ENCODE data around the gene IQGAP1. TPM values are rescaled to one million over a fixed set of nuclear protein-coding genes. Genes with fewer than 3 reads are reported as not detected.

Gene IQGAP1
- total RNA-seq, 1 donor from 2014 or later: 227 TPM

DNA sequence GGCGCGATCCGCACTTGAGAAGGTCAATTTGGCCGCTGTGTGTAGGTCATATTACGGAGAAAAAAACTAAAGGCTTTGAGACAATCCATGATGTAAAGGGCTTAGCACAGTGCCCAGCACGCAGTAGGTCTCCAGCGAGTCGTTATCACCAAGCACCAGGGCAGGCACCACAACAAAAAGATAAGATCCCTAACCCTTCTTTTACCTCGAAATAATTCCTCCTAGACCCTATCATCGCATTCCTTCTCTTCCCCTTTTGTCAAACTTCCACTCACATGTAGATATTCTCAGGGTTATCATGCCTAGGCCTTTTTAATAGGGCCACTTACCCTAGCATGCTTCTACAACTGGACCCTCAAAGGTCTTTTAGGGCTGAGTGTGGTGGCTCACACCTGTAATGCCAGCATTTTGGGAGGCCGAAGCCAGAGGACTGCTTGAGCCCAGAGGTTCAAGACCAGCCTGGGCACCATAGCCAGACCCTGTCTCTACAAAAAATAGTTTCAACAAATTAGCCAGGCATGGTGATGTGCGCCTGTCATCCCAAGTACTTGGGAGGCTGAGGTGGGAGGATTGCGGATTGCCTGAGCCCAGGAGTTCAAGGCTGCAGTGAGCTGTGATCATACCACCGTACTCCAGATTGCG, 22.5 kb upstream of the IQGAP1 start:
- POLR2A ChIA-PET: no interaction called here

GRCh38 chr15:90367576-90367975, 20.5 kb upstream of the IQGAP1 start:
- no peak for TF ChIP-seq CTCF (IDR thresholded peaks at IDR 0.05)
- Mint-ChIP-seq H3K4me3 (no peak overlapping the region), H3K4me1 (peaks cover 10% of the 10 kb centered on the region), H3K9me3 (no peaks in the 10 kb centered on the region), H3K27me3 (no peaks in the 10 kb centered on the region), H3K27ac (no peak overlapping the region), H3K36me3 (ENCODE audit: low read depth) (no peaks in the 10 kb centered on the region)
- intact Hi-C loops (cut with micrococcal nuclease): no loop called here
- DNase-seq (no peak), ATAC-seq (ENCODE audit: low read depth) (no peak)
- ChIA-PET CTCF (interaction anchor here (1.0 kb wide), 1 partner anchor 115 kb away, joined by 3 read pairs; no protein-coding TSS in a partner anchor), POLR2A (interaction anchor here (0.6 kb wide), 1 partner anchor 633 kb away, joined by 4 read pairs; no protein-coding TSS in a partner anchor)

More for the DNA sequence above, 22.5 kb upstream of the IQGAP1 start:
- no peaks in the 10 kb centered on the region for H3K9me3 Mint-ChIP-seq
- no peak overlapping the region for H3K27ac Mint-ChIP-seq
- H3K36me3 Mint-ChIP-seq (ENCODE audit: low read depth): no peaks in the 10 kb centered on the region
- no peak overlapping the region for H3K4me3 Mint-ChIP-seq
- no peaks in the 10 kb centered on the region for H3K27me3 Mint-ChIP-seq
- no peak for TF ChIP-seq CTCF (IDR thresholded peaks at IDR 0.05)
- no peak for ATAC-seq (ENCODE audit: low read depth)
- CTCF ChIA-PET: interaction anchor here (5.7 kb wide), 1 partner anchor 117 kb away, joined by 42 read pairs; no protein-coding TSS in a partner anchor
- intact Hi-C loops (cut with micrococcal nuclease): no loop called here
- peaks cover 15% of the 10 kb centered on the region for H3K4me1 Mint-ChIP-seq
- no peak for DNase-seq

DNA sequence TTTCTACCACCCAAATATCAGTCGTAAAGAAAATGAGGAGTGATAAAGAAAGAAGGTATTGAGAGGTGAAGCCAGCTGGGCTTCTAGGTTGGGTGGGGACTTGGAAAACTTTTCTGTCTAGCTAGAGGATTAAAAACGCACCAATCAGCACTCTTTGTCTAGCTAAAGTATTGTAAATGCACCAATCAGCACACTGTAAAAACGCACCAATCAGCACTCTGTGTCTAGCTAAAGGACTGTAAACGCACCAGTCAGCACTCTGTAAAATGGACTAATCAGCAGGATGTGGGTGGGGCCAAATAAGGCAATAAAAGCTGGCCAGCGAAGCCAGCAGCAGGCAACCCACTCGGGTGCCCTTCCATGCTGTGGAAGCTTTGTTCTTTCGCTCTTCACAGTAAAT, 13.0 kb upstream of the IQGAP1 start:
- ChIA-PET POLR2A (interaction anchor here (0.6 to 1.7 kb wide), 3 partner anchors 11 to 62 kb away, joined by 3 to 11 read pairs (median 4); partner anchors contain the start of gene IQGAP1), CTCF (interaction anchor here (0.8 kb wide), 1 partner anchor 55 kb away, joined by 4 read pairs; no protein-coding TSS in a partner anchor)
- TF ChIP-seq CTCF (IDR thresholded peaks at IDR 0.05): no peak
- Mint-ChIP-seq H3K27ac (no peak overlapping the region), H3K27me3 (no peaks in the 10 kb centered on the region), H3K36me3 (ENCODE audit: low read depth) (peaks cover 4% of the 10 kb centered on the region), H3K4me3 (no peak overlapping the region), H3K9me3 (peaks cover 11% of the 10 kb centered on the region), H3K4me1 (peaks cover 24% of the 10 kb centered on the region)
- intact Hi-C loops (cut with micrococcal nuclease): no loop called here
- no peak for ATAC-seq (ENCODE audit: low read depth)
- DNase-seq: no peak

DNA sequence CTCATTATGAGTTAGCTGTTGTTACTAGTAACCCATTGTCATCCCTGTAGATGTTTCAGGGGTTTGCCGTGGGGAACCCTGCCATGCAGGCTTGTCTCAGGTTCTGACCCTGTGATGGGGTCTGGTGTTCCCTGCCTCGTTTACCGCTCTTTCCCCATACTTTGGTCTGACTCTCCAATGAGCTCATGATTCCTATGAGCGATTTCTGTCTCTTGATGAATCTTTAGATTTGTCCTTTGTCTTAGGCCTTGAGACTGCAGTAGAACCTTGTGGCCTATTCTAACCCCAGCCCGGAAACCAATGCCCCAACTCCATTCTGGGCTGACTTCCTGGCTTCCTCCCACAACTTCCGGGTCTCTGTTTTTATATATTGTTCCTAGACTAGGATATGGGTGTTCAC, 11.3 kb upstream of the IQGAP1 start:
- CTCF ChIA-PET: no interaction called here
- intact Hi-C loops (cut with micrococcal nuclease): no loop called here
- peaks cover 22% of the 10 kb centered on the region for H3K4me1 Mint-ChIP-seq

More for the DNA sequence above, 11.3 kb upstream of the IQGAP1 start:
- Mint-ChIP-seq H3K4me3 (peak overlapping the region; percentile 25), H3K36me3 (ENCODE audit: low read depth) (peaks cover 4% of the 10 kb centered on the region), H3K9me3 (peaks cover 15% of the 10 kb centered on the region), H3K27ac (peak overlapping the region; percentile 86), H3K27me3 (no peaks in the 10 kb centered on the region)
- DNase-seq (no peak), ATAC-seq (ENCODE audit: low read depth) (peak; percentile 34)
- POLR2A ChIA-PET: interaction anchor here (3.8 kb wide), 1 partner anchor 12 kb away, joined by 20 read pairs; the partner anchor contains the start of gene IQGAP1
- TF ChIP-seq CTCF (IDR thresholded peaks at IDR 0.05): no peak
